K562 treated with DMSO at 1 percent for 4 hours (cell line): Measurements from ENCODE around the gene TRIM6. TPM values are rescaled to one million over a fixed set of nuclear protein-coding genes. Genes with fewer than 3 reads are reported as not detected.

Experiments used
- total RNA-seq: library from RNA; unstranded; fragments of 300-600 nt; gene quantifications from 2 replicates; pipeline ENCODE4 v1.2.3, GENCODE V29; 2022; ENCODE audit not compliant: insufficient read depth

TRIM6 gene, protein sequence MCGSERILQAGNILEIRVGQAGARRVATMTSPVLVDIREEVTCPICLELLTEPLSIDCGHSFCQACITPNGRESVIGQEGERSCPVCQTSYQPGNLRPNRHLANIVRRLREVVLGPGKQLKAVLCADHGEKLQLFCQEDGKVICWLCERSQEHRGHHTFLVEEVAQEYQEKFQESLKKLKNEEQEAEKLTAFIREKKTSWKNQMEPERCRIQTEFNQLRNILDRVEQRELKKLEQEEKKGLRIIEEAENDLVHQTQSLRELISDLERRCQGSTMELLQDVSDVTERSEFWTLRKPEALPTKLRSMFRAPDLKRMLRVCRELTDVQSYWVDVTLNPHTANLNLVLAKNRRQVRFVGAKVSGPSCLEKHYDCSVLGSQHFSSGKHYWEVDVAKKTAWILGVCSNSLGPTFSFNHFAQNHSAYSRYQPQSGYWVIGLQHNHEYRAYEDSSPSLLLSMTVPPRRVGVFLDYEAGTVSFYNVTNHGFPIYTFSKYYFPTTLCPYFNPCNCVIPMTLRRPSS
- 10.9 and 13.0 TPM in 2 replicates for total RNA-seq

DNA sequence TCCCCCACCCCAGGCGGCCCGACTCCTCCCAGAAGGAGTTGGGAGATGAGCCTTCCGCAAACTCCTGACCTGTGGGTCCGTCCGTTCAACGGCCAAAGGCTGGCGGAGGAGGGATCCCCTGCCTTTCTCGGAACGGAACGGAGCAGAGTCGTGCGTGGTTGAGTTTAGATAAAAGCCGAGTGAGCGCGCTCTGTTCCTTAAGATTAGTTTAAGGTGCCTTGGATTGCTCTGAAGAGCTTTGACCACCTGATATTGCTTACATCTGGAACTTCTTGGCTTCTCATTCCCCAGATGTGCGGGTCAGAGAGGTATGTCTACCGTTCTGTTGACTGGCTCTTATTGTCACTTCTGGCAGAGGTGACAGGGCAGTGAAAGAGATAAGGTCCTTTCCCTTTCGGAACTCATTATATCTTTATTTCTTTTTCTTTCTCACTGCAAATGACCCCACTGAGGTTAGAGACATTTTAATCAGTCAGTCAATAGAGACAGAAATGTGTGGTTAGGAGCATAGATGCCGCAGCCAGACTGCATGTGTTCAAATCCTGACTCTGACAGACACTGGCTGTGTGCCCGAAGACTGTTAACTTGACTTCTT lies at the start of gene TRIM6:
Gene TRIM6, plus strand, starts transcription at position 31 of the 595 bp plus-strand sequence. Its CDS starts 261 bp downstream, at position 292.

DNA sequence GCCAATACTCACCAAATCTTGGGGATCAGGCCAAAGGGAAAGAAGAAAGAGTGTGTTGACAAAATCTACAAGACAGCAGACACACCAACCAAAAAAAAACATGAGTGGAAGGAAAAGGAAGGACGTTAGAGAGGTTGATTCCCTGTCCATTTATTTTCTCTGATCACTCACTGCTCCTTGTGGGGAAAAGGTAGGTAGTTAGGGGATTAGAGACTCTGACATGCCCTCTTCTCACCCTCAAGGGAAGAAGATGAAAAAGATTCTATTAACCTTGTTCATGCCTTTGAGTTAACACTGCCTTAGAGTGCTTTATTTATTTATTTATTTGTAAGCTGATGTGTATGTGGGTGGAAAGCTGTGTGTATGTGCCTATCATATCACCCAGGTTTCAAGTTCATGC lies 48.0 kb upstream of the TRIM6 start, which contains the start of gene OR52H1:
Gene OR52H1, minus strand, starts transcription at position 101 of the 400 bp plus-strand sequence. CDS start 3,035 bp downstream, outside the sequence.

DNA sequence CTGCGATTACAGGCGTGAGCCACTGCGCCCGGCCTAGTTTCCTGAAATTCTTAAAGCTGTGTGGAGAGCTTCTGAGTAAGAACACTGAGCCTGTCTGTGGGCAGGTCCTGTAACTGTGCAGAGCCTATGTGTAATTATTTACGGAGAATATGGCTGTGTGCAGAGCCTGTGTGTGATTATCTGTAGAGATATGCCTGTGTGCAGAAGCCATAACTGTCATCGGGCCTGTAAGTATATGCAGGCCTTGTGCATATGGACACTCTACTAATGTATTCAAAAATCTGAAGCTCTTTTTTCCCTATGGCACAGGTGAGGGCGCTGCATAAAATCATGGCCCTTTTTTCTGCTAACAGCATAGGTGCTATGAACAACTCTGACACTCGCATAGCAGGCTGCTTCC lies 15.9 kb upstream of the TRIM6 start, which contains the start of gene OR52B6:
Gene OR52B6, plus strand, starts transcription at position 301 of the 400 bp plus-strand sequence. Its CDS starts 0 bp downstream, at position 301.

DNA sequence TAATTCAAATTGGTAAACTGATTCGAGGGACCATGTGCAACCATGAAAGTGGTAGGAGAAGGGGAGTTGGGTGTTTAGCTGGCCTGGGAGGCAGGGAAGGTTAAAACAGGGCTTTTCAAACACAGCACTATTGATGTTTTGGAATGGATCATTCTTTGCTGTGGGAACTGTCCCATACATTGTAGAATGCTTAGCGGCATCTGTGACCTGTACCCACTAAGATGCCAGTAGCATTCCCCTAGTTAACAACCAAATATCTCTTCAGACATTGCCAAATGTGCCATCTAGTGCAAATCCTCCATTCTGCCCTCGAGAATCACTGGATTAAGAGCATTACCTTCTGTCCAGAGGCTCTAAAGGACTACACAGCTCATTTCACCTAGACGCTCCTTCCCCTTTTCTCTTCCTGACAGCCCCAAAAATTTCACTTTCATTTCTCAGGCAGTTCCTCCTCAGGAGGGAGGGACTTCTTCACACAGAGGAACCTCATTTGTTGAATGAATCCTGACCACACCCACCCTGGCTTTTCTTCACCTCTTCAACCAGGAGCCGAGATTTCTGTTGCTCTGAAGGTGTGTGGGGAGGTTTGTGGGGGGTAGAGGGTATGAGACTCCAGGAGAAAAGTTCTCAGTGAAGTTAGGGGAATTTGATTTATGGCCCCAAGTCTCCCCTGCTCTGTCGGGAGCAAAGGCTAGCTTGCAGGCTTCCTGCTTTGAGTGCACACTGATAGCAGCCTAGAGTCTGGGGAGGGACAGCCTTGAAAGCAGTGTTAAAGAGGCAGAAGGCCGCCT lies 28.2 kb downstream of the TRIM6 start, which contains the start of gene TRIM34:
Gene TRIM34, plus strand, starts transcription at position 513 of the 791 bp plus-strand sequence. CDS start 7,331 bp downstream, outside the sequence.

Other genes with a start within 250 kb of the TRIM6 start
- not detected in 2 replicates for gene OR51B6, start 245.1 kb upstream of the TRIM6 start, total RNA-seq
- not detected in 2 replicates for gene OR51M1, start 212.8 kb upstream of the TRIM6 start, total RNA-seq
- gene OR51Q1, start 174.5 kb upstream of the TRIM6 start, total RNA-seq: not detected in 2 replicates
- not detected in 2 replicates for gene OR51I1, start 155.1 kb upstream of the TRIM6 start, total RNA-seq
- gene OR51I2, start 147.3 kb upstream of the TRIM6 start, total RNA-seq: not detected in 2 replicates
- not detected in 2 replicates for gene OR52D1, start 108.0 kb upstream of the TRIM6 start, total RNA-seq
- not detected in 2 replicates for gene UBQLN3, start 86.7 kb upstream of the TRIM6 start, total RNA-seq
- 0.44 TPM in 1 of 2 replicates, not detected in the other for gene UBQLNL, start 79.9 kb upstream of the TRIM6 start, total RNA-seq
- gene OR52H1, start 48.1 kb upstream of the TRIM6 start, total RNA-seq: not detected in 2 replicates
- gene OR52B6, start 15.8 kb upstream of the TRIM6 start, total RNA-seq: not detected in 2 replicates
- 2.0 and 3.1 TPM in 2 replicates for gene TRIM34, start 28.4 kb downstream of the TRIM6 start, total RNA-seq
- gene TRIM5, start 88.4 kb downstream of the TRIM6 start, total RNA-seq: 11.6 and 13.1 TPM in 2 replicates
- gene TRIM22, start 93.2 kb downstream of the TRIM6 start, total RNA-seq: 0.41 and 0.45 TPM in 2 replicates
- gene OR56B1, start 139.8 kb downstream of the TRIM6 start, total RNA-seq: not detected in 2 replicates
- not detected in 2 replicates for gene OR52N4, start 157.6 kb downstream of the TRIM6 start, total RNA-seq
- not detected in 2 replicates for gene OR52N5, start 186.7 kb downstream of the TRIM6 start, total RNA-seq
- gene OR52N1, start 194.6 kb downstream of the TRIM6 start, total RNA-seq: not detected in 2 replicates
- not detected in 2 replicates for gene OR52N2, start 212.3 kb downstream of the TRIM6 start, total RNA-seq
- not detected in 2 replicates for gene OR52E6, start 245.3 kb downstream of the TRIM6 start, total RNA-seq